ENCODE measurements around the gene TNFRSF14. TPM values are rescaled to one million over a fixed set of nuclear protein-coding genes. Genes with fewer than 3 reads are reported as not detected.

Gene TNFRSF14
- total RNA-seq, 2 experiments from 2014 or later = 15.7 to 18.5 TPM

- BruUV-seq (replicated peaks) = no TSS peak
- Histone ChIP-seq H3K4me2 (ENCODE audit: low read length) (no peak overlapping the region), H3K4me3 (ENCODE audit: low read depth, low read length, poor library complexity, severe bottlenecking) (no peak overlapping the region), H3K9me3 (ENCODE audit: low read length) (no peaks in the 10 kb centered on the region), H2AFZ (ENCODE audit: low read length) (no peak overlapping the region), H3K36me3 (ENCODE audit: insufficient read depth, low read length) (peaks cover 90% of the 10 kb centered on the region), H3K4me1 (ENCODE audit: insufficient read depth, low read length, poor library complexity, severe bottlenecking) (no peaks in the 10 kb centered on the region), H3K27ac (ENCODE audit: low read depth, low read length, poor library complexity, severe bottlenecking) (no peak overlapping the region), H3K9me2 (ENCODE audit: insufficient read depth, low read length) (no peaks in the 10 kb centered on the region), H4K20me1 (ENCODE audit: insufficient read depth, low read length) (no peaks in the 10 kb centered on the region; the same call in 1 of the 2 replicates), H3K79me2 (ENCODE audit: insufficient read depth, low read depth, low read length) (no peaks in the 10 kb centered on the region)
- intact Hi-C loops (cut with micrococcal nuclease; ENCODE audit: unreplicated experiment) = no loop called here
- CTCF ChIA-PET (ENCODE audit: unreplicated experiment) = no interaction called here
- POLR2A ChIA-PET = no interaction called here
- TF ChIP-seq EZH2phosphoT487 (IDR thresholded peaks at IDR 0.05; ENCODE audit: borderline replicate concordance, low read depth, low read length) (no peak), CTCF (conservative IDR thresholded peaks at IDR 0.05; ENCODE audit: low read length) (no peak)
- no peak for DNase-seq (ENCODE audit: low spot score)
Measured at GRCh38 chr1:2516124-2516523, 40.0 kb upstream of the TNFRSF14 start.

- Histone ChIP-seq H3K9me3 (ENCODE audit: low read length) (no peaks in the 10 kb centered on the region), H3K9me2 (ENCODE audit: insufficient read depth, low read length) (no peaks in the 10 kb centered on the region), H3K4me2 (ENCODE audit: low read length) (no peak overlapping the region), H3K4me3 (ENCODE audit: low read depth, low read length, poor library complexity, severe bottlenecking) (no peak overlapping the region), H3K36me3 (ENCODE audit: insufficient read depth, low read length) (peaks cover 87% of the 10 kb centered on the region), H3K79me2 (ENCODE audit: insufficient read depth, low read depth, low read length) (no peaks in the 10 kb centered on the region), H3K27ac (ENCODE audit: low read depth, low read length, poor library complexity, severe bottlenecking) (no peak overlapping the region), H3K4me1 (ENCODE audit: insufficient read depth, low read length, poor library complexity, severe bottlenecking) (no peaks in the 10 kb centered on the region), H2AFZ (ENCODE audit: low read length) (no peak overlapping the region), H4K20me1 (ENCODE audit: insufficient read depth, low read length) (no peaks in the 10 kb centered on the region; the same call in 1 of the 2 replicates)
- intact Hi-C loops (cut with micrococcal nuclease; ENCODE audit: unreplicated experiment) = no loop called here
- no TSS peak for BruUV-seq (replicated peaks)
- CTCF ChIA-PET (ENCODE audit: unreplicated experiment) = no interaction called here
- TF ChIP-seq EZH2phosphoT487 (IDR thresholded peaks at IDR 0.05; ENCODE audit: borderline replicate concordance, low read depth, low read length) = no peak
- TF ChIP-seq CTCF (conservative IDR thresholded peaks at IDR 0.05; ENCODE audit: low read length) = no peak
- POLR2A ChIA-PET = no interaction called here
- DNase-seq (ENCODE audit: low spot score) = no peak
Measured at GRCh38 chr1:2516946-2517345, 39.2 kb upstream of the TNFRSF14 start.

- H3K9me3 ChIP-seq (ENCODE audit: low read length) = no peaks in the 10 kb centered on the region
- POLR2A ChIA-PET = no interaction called here
- no TSS peak for BruUV-seq (replicated peaks)
- H3K27ac ChIP-seq (ENCODE audit: low read depth, low read length, poor library complexity, severe bottlenecking) = no peak overlapping the region
- peaks cover 77% of the 10 kb centered on the region for H3K36me3 ChIP-seq (ENCODE audit: insufficient read depth, low read length)
- CTCF ChIA-PET (ENCODE audit: unreplicated experiment) = no interaction called here
- no peak for DNase-seq (ENCODE audit: low spot score)
- no peak overlapping the region for H2AFZ ChIP-seq (ENCODE audit: low read length)
- intact Hi-C loops (cut with micrococcal nuclease; ENCODE audit: unreplicated experiment) = no loop called here
- no peak overlapping the region for H3K4me2 ChIP-seq (ENCODE audit: low read length)
- H3K9me2 ChIP-seq (ENCODE audit: insufficient read depth, low read length) = no peaks in the 10 kb centered on the region
- H3K4me3 ChIP-seq (ENCODE audit: low read depth, low read length, poor library complexity, severe bottlenecking) = no peak overlapping the region
- H4K20me1 ChIP-seq (ENCODE audit: insufficient read depth, low read length) = no peaks in the 10 kb centered on the region; the same call in 1 of the 2 replicates
- peaks cover 9% of the 10 kb centered on the region for H3K79me2 ChIP-seq (ENCODE audit: insufficient read depth, low read depth, low read length)
- H3K4me1 ChIP-seq (ENCODE audit: insufficient read depth, low read length, poor library complexity, severe bottlenecking) = no peaks in the 10 kb centered on the region
- no peak for TF ChIP-seq EZH2phosphoT487 (IDR thresholded peaks at IDR 0.05; ENCODE audit: borderline replicate concordance, low read depth, low read length)
- TF ChIP-seq CTCF (conservative IDR thresholded peaks at IDR 0.05; ENCODE audit: low read length) = no peak
Measured at GRCh38 chr1:2517966-2518365, 38.2 kb upstream of the TNFRSF14 start.
